Nephron (organoid): ENCODE data around the gene ZCCHC14.

Experiments used
- H3K27ac Mint-ChIP-seq, 3 experiments: 2 replicates each; pipeline ENCODE4 v1.8.0; 2020; ENCODE audit warnings: mixed read lengths in 3 of 3, mild to moderate bottlenecking in 2 of 3, moderate library complexity in 1 of 3
- H3K27me3 Mint-ChIP-seq: 2 replicates; pipeline ENCODE4 v1.8.0; 2021; ENCODE audit warnings: low read depth, mild to moderate bottlenecking, moderate library complexity, mixed read lengths
- H3K36me3 Mint-ChIP-seq: 2 replicates; pipeline ENCODE4 v1.8.0; 2020; ENCODE audit warnings: low read depth, mixed read lengths
- H3K4me1 Mint-ChIP-seq: 2 replicates; pipeline ENCODE4 v1.8.0; 2020; ENCODE audit warnings: mixed read lengths
- H3K4me3 Mint-ChIP-seq, 3 experiments: 2 replicates each; pipeline ENCODE4 v1.8.0; 2020; ENCODE audit warnings: mild to moderate bottlenecking in 3 of 3, mixed read lengths in 3 of 3, moderate library complexity in 2 of 3
- H3K9me3 Mint-ChIP-seq: 2 replicates; pipeline ENCODE4 v1.8.0; 2020; ENCODE audit warnings: mixed read lengths
- CTCF ChIP-seq, 3 experiments: fragments of 200-600 bp; sonication (generic); IDR thresholded peaks; one replicate each; pipeline ENCODE4 v1.5.0; 2021; ENCODE audit warnings: antibody characterized with exemption in 3 of 3; ENCODE audit not compliant: unreplicated experiment in 3 of 3

ZCCHC14 gene

GRCh38 chr16:87464691-87465300, 28.0 kb downstream of the ZCCHC14 start:
- Mint-ChIP-seq H3K9me3 (no peaks in the 10 kb centered on the region), H3K27me3 (no peaks in the 10 kb centered on the region), H3K4me3 (peak overlapping the region; percentile 25 to 41 (median 36)), H3K27ac (peak overlapping the region; percentile 92 to 97 (median 97)), H3K4me1 (peaks cover 45% of the 10 kb centered on the region), H3K36me3 (peaks cover 2% of the 10 kb centered on the region)
- no peak for TF ChIP-seq CTCF (IDR thresholded peaks at IDR 0.05; ENCODE audit: unreplicated experiment in 3 of 3)

DNA sequence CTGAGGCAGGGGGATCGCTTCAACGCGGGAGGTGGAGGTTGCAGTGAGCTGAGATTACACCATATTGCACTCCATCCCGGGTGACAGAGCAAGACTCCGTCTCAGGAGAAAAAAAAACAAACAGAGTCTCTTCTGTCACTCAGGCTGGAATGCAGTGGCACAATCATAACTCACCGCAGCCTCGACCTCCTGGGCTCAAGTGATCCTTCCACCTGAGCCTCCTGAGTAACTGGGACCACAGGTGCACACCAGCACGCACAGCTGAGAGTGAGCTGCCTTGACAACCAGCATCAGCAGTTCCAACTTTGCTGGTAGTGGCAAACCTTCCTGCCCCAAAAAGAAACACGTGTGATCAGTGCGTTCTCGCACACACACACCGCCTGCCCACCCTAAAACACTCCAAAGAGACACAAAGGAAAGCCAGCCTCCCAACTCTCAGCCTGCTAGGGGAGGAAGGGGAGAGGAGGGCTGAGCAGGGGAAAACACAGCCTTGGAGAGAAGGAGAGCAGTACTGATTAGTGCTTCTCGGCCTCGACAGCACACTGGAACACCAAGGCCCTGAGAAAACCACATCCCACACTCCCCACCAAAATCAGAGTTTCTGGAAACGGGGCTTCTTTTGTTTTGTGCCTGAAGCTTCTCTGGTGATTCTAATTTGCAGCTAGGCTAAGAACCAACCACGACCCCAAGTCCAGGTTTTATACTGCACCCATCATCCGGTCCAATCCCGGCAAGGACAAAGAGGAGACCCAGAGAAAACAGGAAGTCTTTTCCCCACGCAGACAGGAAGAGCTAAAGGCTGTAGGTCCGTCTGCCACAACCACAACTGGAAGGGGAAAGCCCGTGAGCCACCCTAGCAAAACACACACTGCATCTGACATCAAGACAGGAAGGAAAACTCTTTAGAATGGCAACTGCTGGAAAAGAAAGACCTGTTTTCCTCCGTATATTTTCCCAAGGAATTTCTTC, 28.8 kb downstream of the ZCCHC14 start:
- no peaks in the 10 kb centered on the region for H3K27me3 Mint-ChIP-seq
- peak overlapping the region; percentile 92 to 97 (median 97) for H3K27ac Mint-ChIP-seq
- peak overlapping the region in 2 of 3 experiments; percentile 21 to 36 for H3K4me3 Mint-ChIP-seq
- H3K36me3 Mint-ChIP-seq = peaks cover 7% of the 10 kb centered on the region
- TF ChIP-seq CTCF (IDR thresholded peaks at IDR 0.05; ENCODE audit: unreplicated experiment in 3 of 3) = no peak
- no peaks in the 10 kb centered on the region for H3K9me3 Mint-ChIP-seq
- H3K4me1 Mint-ChIP-seq = peaks cover 43% of the 10 kb centered on the region

GRCh38 chr16:87461466-87461991, 31.3 kb downstream of the ZCCHC14 start:
- H3K9me3 Mint-ChIP-seq = no peaks in the 10 kb centered on the region
- no peaks in the 10 kb centered on the region for H3K27me3 Mint-ChIP-seq
- peak overlapping the region in 2 of 3 experiments; percentile 34 to 52 for H3K4me3 Mint-ChIP-seq
- H3K4me1 Mint-ChIP-seq = peaks cover 61% of the 10 kb centered on the region
- H3K27ac Mint-ChIP-seq = peak overlapping the region; percentile 53 to 95 (median 90)
- TF ChIP-seq CTCF (IDR thresholded peaks at IDR 0.05; ENCODE audit: unreplicated experiment in 3 of 3) = peak; percentile 30 to 56 (median 45)
- H3K36me3 Mint-ChIP-seq = peaks cover 25% of the 10 kb centered on the region

DNA sequence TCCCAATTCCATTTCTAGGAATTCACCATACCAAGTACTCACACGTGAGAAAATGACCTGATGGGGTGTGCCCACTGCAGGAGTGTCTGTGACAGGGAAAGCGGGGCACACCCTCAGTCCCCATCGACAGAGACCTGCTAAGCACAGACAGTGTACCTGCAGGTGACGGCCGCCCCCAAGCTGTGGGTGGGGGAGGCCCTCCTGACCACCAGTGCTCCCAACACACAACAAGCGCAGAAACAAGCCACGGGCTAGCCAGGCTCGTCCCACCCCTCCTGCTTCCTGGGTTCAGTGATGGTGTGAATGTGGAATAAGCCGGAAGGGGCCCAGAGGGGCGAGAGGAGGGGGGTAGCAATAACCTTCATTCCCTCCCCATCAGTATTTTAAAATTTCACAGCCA, 31.9 kb downstream of the ZCCHC14 start:
- H3K4me3 Mint-ChIP-seq = no peak overlapping the region
- peaks cover 25% of the 10 kb centered on the region for H3K36me3 Mint-ChIP-seq
- H3K27ac Mint-ChIP-seq = peak overlapping the region in 2 of 3 experiments; percentile 46 to 96
- H3K27me3 Mint-ChIP-seq = no peaks in the 10 kb centered on the region
- no peak for TF ChIP-seq CTCF (IDR thresholded peaks at IDR 0.05; ENCODE audit: unreplicated experiment in 3 of 3)
- H3K4me1 Mint-ChIP-seq = peaks cover 56% of the 10 kb centered on the region
- no peaks in the 10 kb centered on the region for H3K9me3 Mint-ChIP-seq

DNA sequence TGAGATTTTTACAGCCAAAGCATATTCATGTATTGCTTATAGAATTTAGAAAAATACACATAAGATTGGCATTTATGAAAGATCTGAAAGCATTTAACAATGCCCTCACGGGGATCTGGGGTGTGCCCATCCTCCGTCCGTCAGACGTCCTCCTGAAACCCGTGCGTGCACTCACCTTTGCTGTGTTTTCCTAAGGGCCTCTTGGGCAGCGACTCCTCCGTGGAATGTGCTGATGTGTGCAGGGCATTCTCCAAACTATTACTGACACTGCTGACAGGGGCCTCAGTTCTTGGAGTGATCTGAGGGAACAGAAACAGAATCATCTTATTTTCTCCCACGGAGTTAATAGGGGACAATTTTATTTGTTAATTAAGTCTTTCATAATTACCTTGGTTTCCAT, 33.0 kb downstream of the ZCCHC14 start:
- Mint-ChIP-seq H3K27ac (peak overlapping the region; percentile 65 to 96 (median 92)), H3K27me3 (no peaks in the 10 kb centered on the region), H3K9me3 (no peaks in the 10 kb centered on the region), H3K4me3 (peak overlapping the region in 2 of 3 experiments; percentile 49 to 55), H3K4me1 (peaks cover 45% of the 10 kb centered on the region), H3K36me3 (peaks cover 25% of the 10 kb centered on the region)
- TF ChIP-seq CTCF (IDR thresholded peaks at IDR 0.05; ENCODE audit: unreplicated experiment in 3 of 3) = no peak
